Measurements from ENCODE around the gene CENPT.

CENPT gene

GRCh38 chr16:67846320-67847063 lies 1.0 kb downstream of the CENPT start, which contains the start of gene NUTF2:
Gene NUTF2, plus strand, starts transcription at chr16:67846933. Its CDS starts 18,198 bp downstream, at chr16:67865131.
- peak within 1 kb of the TSS; percentile 91 for H3K27ac ChIP-seq
- no peak for TF ChIP-seq ZFX (IDR thresholded peaks at IDR 0.05; ENCODE audit: borderline replicate concordance)
- no peak for TF ChIP-seq CTCF (IDR thresholded peaks at IDR 0.05)

- TF ChIP-seq ZFX (IDR thresholded peaks at IDR 0.05; ENCODE audit: borderline replicate concordance) (no peak), CTCF (IDR thresholded peaks at IDR 0.05) (no peak)
- peak overlapping the region; percentile 91 for H3K27ac ChIP-seq
Observed at GRCh38 chr16:67846063-67846319, 1.5 kb downstream of the CENPT start.

GRCh38 chr16:67845291-67846062 lies 2.0 kb downstream of the CENPT start:
- H3K27ac ChIP-seq, result peak overlapping the region; percentile 91
- no peak for TF ChIP-seq CTCF (IDR thresholded peaks at IDR 0.05)
- no peak for TF ChIP-seq ZFX (IDR thresholded peaks at IDR 0.05; ENCODE audit: borderline replicate concordance)

GRCh38 chr16:67844497-67844896 lies 3.0 kb downstream of the CENPT start:
- no peak for TF ChIP-seq CTCF (IDR thresholded peaks at IDR 0.05)
- no peak for TF ChIP-seq ZFX (IDR thresholded peaks at IDR 0.05; ENCODE audit: borderline replicate concordance)
- peak overlapping the region; percentile 91; the same call in 1 of the 2 replicates for H3K27ac ChIP-seq

GRCh38 chr16:67843343-67843765 lies 4.1 kb downstream of the CENPT start:
- TF ChIP-seq ZFX (IDR thresholded peaks at IDR 0.05; ENCODE audit: borderline replicate concordance) (no peak), CTCF (IDR thresholded peaks at IDR 0.05) (no peak)

GRCh38 chr16:67842509-67843342 lies 4.8 kb downstream of the CENPT start:
- TF ChIP-seq CTCF (IDR thresholded peaks at IDR 0.05) (no peak), ZFX (IDR thresholded peaks at IDR 0.05; ENCODE audit: borderline replicate concordance) (no peak)
- H3K27ac ChIP-seq, result peak overlapping the region; percentile 97

More at GRCh38 chr16:67843343-67843765, 4.1 kb downstream of the CENPT start:
- peak overlapping the region; percentile 97 for H3K27ac ChIP-seq
